Osteocyte (in vitro differentiated cells): ENCODE measurements around the gene UBR1. TPM values are rescaled to one million over a fixed set of nuclear protein-coding genes. Genes with fewer than 3 reads are reported as not detected.

Experiments used
- DNase-seq: peaks from one replicate; pipeline ENCODE4 v3.0.0; 2021; ENCODE audit warnings: mixed read lengths; ENCODE audit not compliant: unreplicated experiment; ENCODE audit errors: extremely low spot score
- H3K27ac Mint-ChIP-seq: one replicate; pipeline ENCODE4 v1.8.0; 2021; ENCODE audit warnings: mild to moderate bottlenecking, mixed read lengths; ENCODE audit not compliant: unreplicated experiment
- H3K27me3 Mint-ChIP-seq: one replicate; pipeline ENCODE4 v1.8.0; 2021; ENCODE audit warnings: mixed read lengths; ENCODE audit not compliant: unreplicated experiment
- H3K36me3 Mint-ChIP-seq: one replicate; pipeline ENCODE4 v1.8.0; 2021; ENCODE audit warnings: mixed read lengths; ENCODE audit not compliant: unreplicated experiment
- H3K4me1 Mint-ChIP-seq: one replicate; pipeline ENCODE4 v1.8.0; 2021; ENCODE audit warnings: mixed read lengths; ENCODE audit not compliant: unreplicated experiment
- H3K4me3 Mint-ChIP-seq: one replicate; pipeline ENCODE4 v1.8.0; 2021; ENCODE audit warnings: mild to moderate bottlenecking, moderate library complexity, mixed read lengths; ENCODE audit not compliant: unreplicated experiment
- H3K9me3 Mint-ChIP-seq: one replicate; pipeline ENCODE4 v1.8.0; 2021; ENCODE audit warnings: mixed read lengths; ENCODE audit not compliant: unreplicated experiment
- total RNA-seq: library from RNA; stranded (reverse); gene quantifications from 2 replicates; pipeline ENCODE4 v1.2.1, GENCODE V29; 2021
- TF ChIP-seq, protein P1 (sequence below): fragments of 200-600 bp; sonication (generic); IDR thresholded peaks from 2 replicates; pipeline ENCODE4 v1.5.0; 2021; ENCODE audit warnings: antibody characterized with exemption, mild to moderate bottlenecking, moderate library complexity

Gene UBR1
- total RNA-seq, 1 donor from 2014 or later, result 31.4 TPM

DNA sequence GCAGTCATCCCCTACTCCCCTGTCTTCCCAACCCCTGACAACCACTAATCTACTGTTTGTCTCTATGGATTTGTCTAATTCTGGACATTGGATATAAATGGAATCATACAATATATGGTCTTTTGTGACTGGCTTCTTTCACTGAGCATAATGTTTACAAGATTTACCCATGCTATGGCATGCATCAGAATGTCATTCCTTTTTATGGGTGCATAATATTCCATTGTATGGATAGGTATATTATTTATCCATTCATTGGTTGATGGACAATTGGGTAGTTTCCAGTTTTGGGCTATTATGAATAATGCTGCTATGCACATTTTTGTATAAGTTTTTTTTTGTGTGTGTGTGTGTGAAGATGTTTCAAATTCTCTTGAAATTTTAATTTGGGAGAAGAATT, 168.7 kb downstream of the UBR1 start:
- H3K4me3 Mint-ChIP-seq, result no peak overlapping the region
- no peaks in the 10 kb centered on the region for H3K27me3 Mint-ChIP-seq
- no peak for DNase-seq
- TF ChIP-seq, protein P1, sequence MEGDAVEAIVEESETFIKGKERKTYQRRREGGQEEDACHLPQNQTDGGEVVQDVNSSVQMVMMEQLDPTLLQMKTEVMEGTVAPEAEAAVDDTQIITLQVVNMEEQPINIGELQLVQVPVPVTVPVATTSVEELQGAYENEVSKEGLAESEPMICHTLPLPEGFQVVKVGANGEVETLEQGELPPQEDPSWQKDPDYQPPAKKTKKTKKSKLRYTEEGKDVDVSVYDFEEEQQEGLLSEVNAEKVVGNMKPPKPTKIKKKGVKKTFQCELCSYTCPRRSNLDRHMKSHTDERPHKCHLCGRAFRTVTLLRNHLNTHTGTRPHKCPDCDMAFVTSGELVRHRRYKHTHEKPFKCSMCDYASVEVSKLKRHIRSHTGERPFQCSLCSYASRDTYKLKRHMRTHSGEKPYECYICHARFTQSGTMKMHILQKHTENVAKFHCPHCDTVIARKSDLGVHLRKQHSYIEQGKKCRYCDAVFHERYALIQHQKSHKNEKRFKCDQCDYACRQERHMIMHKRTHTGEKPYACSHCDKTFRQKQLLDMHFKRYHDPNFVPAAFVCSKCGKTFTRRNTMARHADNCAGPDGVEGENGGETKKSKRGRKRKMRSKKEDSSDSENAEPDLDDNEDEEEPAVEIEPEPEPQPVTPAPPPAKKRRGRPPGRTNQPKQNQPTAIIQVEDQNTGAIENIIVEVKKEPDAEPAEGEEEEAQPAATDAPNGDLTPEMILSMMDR, result no peak
- peaks cover 6% of the 10 kb centered on the region for H3K4me1 Mint-ChIP-seq
- H3K36me3 Mint-ChIP-seq, result no peaks in the 10 kb centered on the region
- no peak overlapping the region for H3K27ac Mint-ChIP-seq
- H3K9me3 Mint-ChIP-seq, result no peaks in the 10 kb centered on the region

DNA sequence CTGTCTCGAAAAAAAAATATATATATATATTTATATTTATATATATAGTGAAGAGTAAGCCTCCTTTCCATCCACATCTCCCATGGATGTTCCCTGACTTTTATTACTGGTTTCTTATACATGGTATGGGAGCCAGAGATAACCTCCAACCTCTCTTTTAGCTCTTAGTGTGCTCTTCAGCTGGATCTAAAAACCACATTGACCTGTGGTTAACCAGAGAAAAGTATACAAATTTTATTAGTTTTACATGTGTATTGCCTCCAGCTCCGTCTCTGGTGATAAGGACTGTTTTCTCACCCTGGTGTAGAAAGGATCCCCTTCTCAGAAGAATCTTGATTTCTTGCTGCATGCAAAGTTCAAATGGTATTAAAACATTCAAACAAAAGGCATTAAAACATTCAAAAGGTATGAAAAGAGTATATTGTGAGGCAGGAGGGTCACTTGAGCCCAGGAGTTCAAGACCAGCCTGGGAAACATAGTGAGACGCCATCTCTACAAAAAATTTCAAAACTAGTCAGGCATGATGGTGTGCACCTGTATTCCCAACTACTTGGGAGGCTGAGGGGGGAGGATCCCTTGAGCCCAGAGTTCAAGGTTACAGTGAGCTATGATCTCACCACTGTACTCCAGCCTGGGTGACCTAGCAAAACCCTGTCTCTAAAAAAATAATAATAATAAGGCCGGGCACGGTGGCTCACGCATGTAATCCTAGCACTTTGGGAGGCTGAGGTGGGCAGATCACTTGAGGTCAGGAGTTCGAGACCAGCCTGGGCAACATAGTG, 171.8 kb downstream of the UBR1 start:
- H3K27ac Mint-ChIP-seq, result no peak overlapping the region
- peaks cover 15% of the 10 kb centered on the region for H3K4me1 Mint-ChIP-seq
- H3K27me3 Mint-ChIP-seq, result no peaks in the 10 kb centered on the region
- DNase-seq, result no peak
- no peak overlapping the region for H3K4me3 Mint-ChIP-seq
- TF ChIP-seq, protein P1, result no peak
- H3K36me3 Mint-ChIP-seq, result no peaks in the 10 kb centered on the region
- no peaks in the 10 kb centered on the region for H3K9me3 Mint-ChIP-seq

DNA sequence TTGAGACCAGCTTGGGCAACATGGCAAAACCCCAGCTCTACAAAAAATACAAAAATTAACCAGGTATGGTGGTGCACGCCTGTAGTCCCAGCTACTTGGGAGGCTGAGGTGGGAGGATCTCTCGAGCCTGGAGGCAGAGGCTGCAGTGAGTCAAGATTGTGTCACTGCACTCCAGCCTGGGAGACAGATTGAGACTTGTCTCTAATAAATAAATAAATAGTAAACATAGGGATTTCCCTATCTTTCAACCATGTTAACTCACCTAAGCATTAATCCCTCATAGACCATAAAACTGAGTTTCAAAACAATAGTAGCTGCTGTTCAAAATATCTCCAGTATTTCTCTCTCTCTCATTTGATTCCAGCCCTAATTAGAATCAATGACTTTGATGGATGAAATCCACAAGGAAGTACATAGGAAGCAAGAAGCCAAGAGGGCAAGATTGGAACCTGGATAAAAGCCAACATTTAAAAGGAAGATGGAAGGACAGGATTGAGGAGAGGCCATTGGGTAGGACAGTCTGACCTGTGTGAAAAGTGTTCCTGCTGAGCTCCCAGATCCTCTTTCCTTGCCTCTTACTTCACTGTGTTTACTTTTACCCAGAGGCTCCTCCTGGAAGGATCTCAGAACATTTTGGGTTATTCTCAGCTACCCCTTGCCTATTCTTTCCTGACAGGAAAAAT, 172.9 kb downstream of the UBR1 start:
- no peaks in the 10 kb centered on the region for H3K27me3 Mint-ChIP-seq
- H3K36me3 Mint-ChIP-seq, result no peaks in the 10 kb centered on the region
- DNase-seq, result no peak
- TF ChIP-seq, protein P1, result no peak
- peaks cover 21% of the 10 kb centered on the region for H3K4me1 Mint-ChIP-seq
- H3K4me3 Mint-ChIP-seq, result no peak overlapping the region
- no peaks in the 10 kb centered on the region for H3K9me3 Mint-ChIP-seq
- H3K27ac Mint-ChIP-seq, result peak overlapping the region; percentile 8

DNA sequence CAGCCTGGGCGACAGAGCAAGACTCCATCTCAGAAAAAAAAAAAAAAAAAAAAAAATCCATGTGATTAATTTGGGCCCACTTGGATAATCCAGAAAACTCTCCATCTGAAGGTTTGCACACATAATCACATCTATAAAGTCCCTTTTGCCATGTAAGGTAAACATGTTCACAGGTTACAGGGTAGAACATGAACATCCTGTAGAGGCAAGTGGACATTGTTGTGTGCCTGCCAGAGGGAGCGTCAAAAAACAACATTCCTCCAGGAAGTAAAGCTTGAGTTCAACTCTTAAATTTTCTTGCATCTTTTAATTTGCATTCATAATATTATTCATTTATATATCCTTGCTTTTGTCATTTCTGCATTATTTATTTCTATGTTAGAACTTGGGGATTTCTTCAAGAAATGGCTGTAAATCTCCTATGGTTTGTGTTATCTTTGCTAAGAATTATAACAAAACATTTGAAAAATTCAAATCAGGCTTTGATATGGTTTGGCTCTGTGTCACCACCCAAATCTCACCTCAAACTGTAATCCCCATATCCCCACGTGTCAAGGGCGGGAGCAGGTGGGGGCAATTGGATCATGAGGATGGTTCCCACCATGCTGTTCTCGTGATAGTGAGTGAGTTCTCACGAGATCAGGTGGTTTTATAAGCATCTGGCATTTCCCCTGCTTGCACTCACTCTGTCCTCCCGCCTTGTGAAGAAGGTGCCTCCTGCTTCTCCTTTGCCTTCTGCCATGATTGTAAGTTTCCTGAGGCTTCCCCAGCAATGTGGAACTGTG, 173.9 kb downstream of the UBR1 start:
- peaks cover 21% of the 10 kb centered on the region for H3K4me1 Mint-ChIP-seq
- no peak for DNase-seq
- no peaks in the 10 kb centered on the region for H3K9me3 Mint-ChIP-seq
- no peak overlapping the region for H3K4me3 Mint-ChIP-seq
- no peaks in the 10 kb centered on the region for H3K36me3 Mint-ChIP-seq
- no peaks in the 10 kb centered on the region for H3K27me3 Mint-ChIP-seq
- TF ChIP-seq, protein P1, result no peak
- H3K27ac Mint-ChIP-seq, result no peak overlapping the region
